ENCODE results near the gene RPTOR.
A peak's percentile ranks its signal among the peaks of the same experiment; 100 is the strongest.

The RPTOR gene

GRCh38 chr17:80667462-80668277, 123.0 kb downstream of the RPTOR start:
- H3K27me3 Mint-ChIP-seq = no peaks in the 10 kb centered on the region
- peaks cover 23 to 35% of the 10 kb centered on the region in 2 donors for H3K36me3 Mint-ChIP-seq
- DNase-seq (no peak), ATAC-seq (replicated peaks) (peak in 1 of 2 donors; percentile 37)
- no peak overlapping the region for H3K27ac Mint-ChIP-seq
- no peak overlapping the region for H3K4me3 Mint-ChIP-seq
- H3K9me3 Mint-ChIP-seq = no peaks in the 10 kb centered on the region
- H3K4me1 Mint-ChIP-seq = peaks cover 47 to 74% of the 10 kb centered on the region in 2 donors

DNA sequence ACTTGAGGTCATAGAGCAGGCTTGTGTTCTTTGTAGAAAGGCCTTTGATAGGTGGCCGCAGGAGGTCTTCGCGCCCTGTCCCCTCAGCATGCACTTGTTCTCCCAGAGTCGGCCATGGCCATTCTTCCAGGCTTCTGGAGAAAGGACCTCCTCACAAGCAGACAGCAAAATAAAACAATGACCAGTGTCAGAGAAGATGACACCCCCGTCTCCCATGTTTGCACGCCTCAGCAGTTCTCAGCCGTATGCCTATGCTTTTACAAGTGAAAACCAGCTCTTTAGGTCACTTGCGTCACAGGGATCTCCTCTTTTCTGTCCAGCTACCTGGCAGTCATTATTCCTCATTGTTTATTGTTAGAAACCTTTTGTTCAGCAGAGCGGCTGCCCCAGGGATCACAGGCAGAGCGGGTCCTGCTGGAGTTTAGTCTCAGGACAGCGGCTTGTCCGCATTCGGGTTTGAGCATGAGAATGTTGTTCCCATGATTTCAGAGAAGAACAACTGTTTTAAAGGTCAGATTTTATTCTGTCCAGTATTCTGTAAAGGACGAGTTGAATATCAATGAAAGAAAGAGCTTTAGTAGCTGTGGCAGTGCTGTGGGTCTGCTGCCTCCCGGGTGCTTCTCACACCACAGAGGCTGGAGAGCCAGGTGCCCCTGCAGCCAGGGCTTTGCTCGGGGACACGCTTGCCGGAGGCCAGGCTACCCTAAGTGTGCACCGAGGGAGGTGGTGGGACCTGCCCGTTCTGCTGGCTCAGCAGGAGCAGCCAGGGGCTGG, 123.9 kb downstream of the RPTOR start:
- ATAC-seq (replicated peaks) = no peak
- no peaks in the 10 kb centered on the region for H3K9me3 Mint-ChIP-seq
- no peak overlapping the region for H3K4me3 Mint-ChIP-seq
- no peaks in the 10 kb centered on the region for H3K27me3 Mint-ChIP-seq
- no peak overlapping the region for H3K27ac Mint-ChIP-seq
- DNase-seq = no peak
- H3K4me1 Mint-ChIP-seq = peaks cover 48 to 75% of the 10 kb centered on the region in 2 donors
- peaks cover 23 to 38% of the 10 kb centered on the region in 2 donors for H3K36me3 Mint-ChIP-seq

DNA sequence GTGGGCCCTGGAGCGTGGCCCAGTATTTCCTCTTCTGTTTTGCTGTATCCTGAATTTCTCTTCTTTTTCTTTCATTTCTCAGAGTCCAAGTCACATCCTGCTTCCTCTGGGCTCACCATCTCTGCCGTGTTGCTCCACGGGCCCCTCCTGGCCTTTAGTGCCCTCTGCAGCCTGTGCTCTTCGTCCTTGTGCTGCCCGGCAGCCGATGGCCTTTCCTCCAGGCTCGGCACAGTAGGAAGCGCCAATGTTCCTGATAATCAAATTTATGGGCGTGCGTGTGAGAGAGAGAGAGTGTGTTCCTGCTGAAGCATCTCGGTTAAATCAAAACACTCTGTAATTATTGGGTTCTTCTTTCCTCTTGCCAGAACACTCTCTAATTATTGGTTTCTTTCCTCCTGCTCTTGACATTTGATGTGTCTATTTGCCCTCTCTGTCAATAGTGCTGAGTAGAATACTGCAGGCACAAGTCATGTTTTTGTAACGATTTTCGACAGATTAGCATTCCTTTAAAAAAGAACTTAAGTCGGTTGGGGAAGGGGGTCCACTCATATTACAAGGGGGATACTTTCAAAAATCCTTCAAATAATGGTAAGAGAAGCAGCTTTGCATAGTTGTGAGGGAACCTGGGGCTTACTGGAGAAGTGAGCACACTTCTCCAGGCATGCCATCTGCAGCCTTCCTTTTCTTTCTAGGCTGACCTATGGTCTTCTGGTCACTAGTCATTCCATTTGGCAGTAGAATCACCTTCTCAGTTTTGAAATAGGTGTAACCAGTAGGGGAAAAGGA, 126.6 kb downstream of the RPTOR start:
- no peak overlapping the region for H3K27ac Mint-ChIP-seq
- H3K36me3 Mint-ChIP-seq = peaks cover 26 to 44% of the 10 kb centered on the region in 2 donors
- no peak for ATAC-seq (replicated peaks)
- no peak for DNase-seq
- no peaks in the 10 kb centered on the region for H3K27me3 Mint-ChIP-seq
- H3K9me3 Mint-ChIP-seq = no peaks in the 10 kb centered on the region
- H3K4me3 Mint-ChIP-seq = no peak overlapping the region
- peaks cover 40 to 66% of the 10 kb centered on the region in 2 donors for H3K4me1 Mint-ChIP-seq

GRCh38 chr17:80671825-80672110, 127.1 kb downstream of the RPTOR start:
- H3K4me3 Mint-ChIP-seq = no peak overlapping the region
- peaks cover 26 to 42% of the 10 kb centered on the region in 2 donors for H3K36me3 Mint-ChIP-seq
- no peaks in the 10 kb centered on the region for H3K9me3 Mint-ChIP-seq
- DNase-seq = no peak
- no peaks in the 10 kb centered on the region for H3K27me3 Mint-ChIP-seq
- peaks cover 39 to 70% of the 10 kb centered on the region in 2 donors for H3K4me1 Mint-ChIP-seq
- ATAC-seq (replicated peaks) = no peak
- H3K27ac Mint-ChIP-seq = no peak overlapping the region

DNA sequence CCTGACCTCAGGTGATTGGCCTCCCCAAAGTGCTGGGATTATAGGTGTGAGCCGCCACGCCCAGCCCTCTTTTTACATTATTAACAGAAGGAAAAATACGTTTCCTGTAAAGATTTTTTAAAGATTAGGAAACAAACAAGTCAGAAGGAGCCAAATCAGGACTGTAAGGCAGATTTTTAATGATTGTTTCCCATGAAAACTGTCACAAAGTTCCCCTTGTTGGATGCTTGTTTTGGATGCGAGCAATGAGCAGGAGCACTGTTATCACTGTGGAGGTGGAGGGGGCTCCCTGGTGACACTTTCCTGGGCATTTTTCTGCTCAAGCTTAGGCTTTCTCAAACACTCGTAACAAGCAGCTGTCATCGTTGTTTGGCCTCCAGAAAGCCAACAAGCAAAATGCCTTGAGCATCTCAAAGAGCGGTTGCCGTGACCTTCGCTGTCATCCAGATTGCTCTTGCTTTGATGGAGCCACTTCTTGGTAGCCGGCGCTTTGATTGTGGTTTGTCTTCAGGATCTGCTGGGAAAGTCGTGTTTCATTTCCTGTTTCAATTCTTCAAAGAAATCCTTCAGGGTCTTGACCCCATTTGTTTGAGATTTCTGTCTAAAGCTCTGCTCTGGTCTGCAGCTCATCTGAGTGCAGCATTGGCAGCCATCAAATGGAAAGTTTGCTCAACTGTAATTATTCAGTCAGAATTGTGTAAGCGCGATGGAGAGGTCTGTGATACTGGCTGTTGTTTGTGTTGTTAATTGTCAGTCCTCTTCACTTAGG, 128.7 kb downstream of the RPTOR start:
- DNase-seq = no peak
- Mint-ChIP-seq H3K9me3 (no peaks in the 10 kb centered on the region), H3K27me3 (no peaks in the 10 kb centered on the region), H3K36me3 (peaks cover 26 to 43% of the 10 kb centered on the region in 2 donors), H3K4me1 (peaks cover 38 to 69% of the 10 kb centered on the region in 2 donors), H3K27ac (no peak overlapping the region), H3K4me3 (no peak overlapping the region)
- ATAC-seq (replicated peaks) = peak in 1 of 2 donors; percentile 42

- Mint-ChIP-seq H3K36me3 (peaks cover 19 to 31% of the 10 kb centered on the region in 2 donors), H3K27me3 (no peaks in the 10 kb centered on the region), H3K4me3 (no peak overlapping the region), H3K4me1 (peaks cover 35 to 69% of the 10 kb centered on the region in 2 donors), H3K9me3 (no peaks in the 10 kb centered on the region), H3K27ac (no peak overlapping the region)
- DNase-seq (no peak), ATAC-seq (replicated peaks) (no peak)
Measured at GRCh38 chr17:80675438-80676095, 130.9 kb downstream of the RPTOR start.

DNA sequence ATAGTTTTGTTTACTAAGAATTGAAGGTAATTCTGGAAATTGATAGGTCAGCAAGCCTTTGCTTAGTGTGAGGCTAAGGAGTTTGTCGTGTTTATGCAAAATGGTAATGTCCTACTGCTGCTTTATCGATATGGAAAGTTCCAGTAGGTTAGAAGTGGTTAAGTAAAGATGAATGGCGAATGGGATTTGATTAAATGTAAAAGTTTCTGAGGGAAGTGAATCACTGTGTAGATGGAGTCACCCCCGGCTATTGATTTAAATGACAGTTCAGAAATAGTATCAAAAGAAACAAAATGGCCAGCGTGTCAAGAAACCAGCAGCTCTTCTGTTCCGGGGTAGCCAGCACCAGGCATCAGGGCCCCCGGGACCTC, 131.4 kb downstream of the RPTOR start:
- Mint-ChIP-seq H3K4me3 (no peak overlapping the region), H3K4me1 (peaks cover 32 to 64% of the 10 kb centered on the region in 2 donors), H3K27ac (no peak overlapping the region), H3K36me3 (peaks cover 15 to 26% of the 10 kb centered on the region in 2 donors), H3K27me3 (no peaks in the 10 kb centered on the region), H3K9me3 (no peaks in the 10 kb centered on the region)
- ATAC-seq (replicated peaks) = no peak
- DNase-seq = no peak

DNA sequence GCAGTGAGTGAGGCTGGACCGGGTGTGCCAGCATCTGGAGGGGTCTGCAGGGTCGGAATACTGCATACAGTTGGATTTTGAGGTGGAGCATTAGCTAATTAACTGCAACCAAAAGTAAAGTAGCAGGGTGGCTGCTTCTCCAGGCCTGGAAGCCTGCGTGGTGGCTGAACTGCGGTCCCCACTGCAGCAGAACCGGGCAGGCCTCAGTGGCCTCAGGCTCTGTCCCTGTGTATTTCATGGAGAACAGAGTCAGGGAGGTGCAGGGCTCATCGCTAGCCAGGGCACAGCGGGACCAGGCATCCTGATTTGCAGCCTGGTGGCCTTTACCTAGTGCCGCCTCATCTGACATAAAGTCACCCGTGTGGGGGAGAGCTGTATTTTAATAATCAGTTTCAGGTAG, 131.9 kb downstream of the RPTOR start:
- Mint-ChIP-seq H3K4me1 (peaks cover 30 to 60% of the 10 kb centered on the region in 2 donors), H3K27ac (no peak overlapping the region), H3K27me3 (no peaks in the 10 kb centered on the region), H3K9me3 (no peaks in the 10 kb centered on the region), H3K4me3 (no peak overlapping the region), H3K36me3 (peaks cover 10 to 22% of the 10 kb centered on the region in 2 donors)
- ATAC-seq (replicated peaks) = no peak
- DNase-seq = no peak

GRCh38 chr17:80677214-80677756, 132.6 kb downstream of the RPTOR start:
- DNase-seq = no peak
- peaks cover 6 to 22% of the 10 kb centered on the region in 2 donors for H3K36me3 Mint-ChIP-seq
- H3K27me3 Mint-ChIP-seq = no peaks in the 10 kb centered on the region
- no peak overlapping the region for H3K4me3 Mint-ChIP-seq
- H3K27ac Mint-ChIP-seq = no peak overlapping the region
- H3K9me3 Mint-ChIP-seq = no peaks in the 10 kb centered on the region
- no peak for ATAC-seq (replicated peaks)
- peaks cover 31 to 60% of the 10 kb centered on the region in 2 donors for H3K4me1 Mint-ChIP-seq

GRCh38 chr17:80679816-80680215, 135.2 kb downstream of the RPTOR start:
- Mint-ChIP-seq H3K27me3 (no peaks in the 10 kb centered on the region), H3K9me3 (no peaks in the 10 kb centered on the region), H3K4me3 (no peak overlapping the region), H3K4me1 (peaks cover 26 to 45% of the 10 kb centered on the region in 2 donors), H3K36me3 (peaks cover 11 to 30% of the 10 kb centered on the region in 2 donors), H3K27ac (peak overlapping the region; percentile 63)
- ATAC-seq (replicated peaks) (no peak), DNase-seq (no peak)

DNA sequence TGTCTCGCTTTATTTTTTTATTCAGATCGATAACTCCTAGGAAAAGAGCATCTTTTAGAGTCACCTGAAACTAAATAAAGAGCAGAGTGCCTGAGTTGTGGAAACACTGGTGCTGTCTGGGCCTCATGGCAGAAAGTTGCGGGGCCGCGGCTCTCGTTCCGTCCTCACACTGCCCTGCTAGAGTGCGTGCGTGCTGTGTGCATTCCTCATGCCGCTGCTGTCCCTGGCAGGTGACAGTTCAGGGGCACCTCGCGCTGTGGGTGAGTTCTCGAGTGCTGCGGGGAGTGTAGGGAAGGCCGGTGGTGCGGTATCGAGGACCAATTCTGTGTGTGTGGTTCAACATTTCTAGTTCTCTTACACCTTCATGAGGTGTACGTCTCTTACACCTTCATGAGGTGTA, 136.6 kb downstream of the RPTOR start:
- ATAC-seq (replicated peaks) = no peak
- peaks cover 10 to 30% of the 10 kb centered on the region in 2 donors for H3K36me3 Mint-ChIP-seq
- no peak for DNase-seq

DNA sequence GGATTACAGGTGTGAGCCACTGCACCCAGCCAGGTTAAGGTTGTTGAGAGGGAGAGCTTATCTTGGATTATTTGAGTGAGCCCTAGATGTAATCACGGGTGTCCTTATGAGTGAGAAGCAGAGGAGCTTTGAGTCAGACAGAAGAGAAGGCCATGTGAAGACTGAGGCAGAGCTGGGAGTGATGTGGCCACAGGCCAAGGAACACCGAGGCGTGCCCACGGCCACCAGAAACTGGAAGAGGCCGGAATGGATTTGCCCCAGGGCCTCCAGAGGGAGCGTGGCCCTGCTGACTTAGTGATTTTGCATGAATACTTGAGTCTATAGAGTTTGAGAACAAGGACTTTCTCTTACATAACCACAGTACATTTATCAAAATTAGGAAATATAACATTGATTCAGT, 137.7 kb downstream of the RPTOR start:
- no peak overlapping the region for H3K27ac Mint-ChIP-seq
- H3K9me3 Mint-ChIP-seq = peaks cover 0 to 3% of the 10 kb centered on the region in 2 donors
- H3K4me3 Mint-ChIP-seq = no peak overlapping the region
- peaks cover 16 to 37% of the 10 kb centered on the region in 2 donors for H3K36me3 Mint-ChIP-seq
- no peak for ATAC-seq (replicated peaks)
- peaks cover 28 to 39% of the 10 kb centered on the region in 2 donors for H3K4me1 Mint-ChIP-seq
- no peak for DNase-seq
- H3K27me3 Mint-ChIP-seq = no peaks in the 10 kb centered on the region

More for the DNA sequence above, 136.6 kb downstream of the RPTOR start:
- H3K4me3 Mint-ChIP-seq = no peak overlapping the region
- no peaks in the 10 kb centered on the region for H3K9me3 Mint-ChIP-seq
- no peak overlapping the region for H3K27ac Mint-ChIP-seq
- H3K27me3 Mint-ChIP-seq = no peaks in the 10 kb centered on the region
- H3K4me1 Mint-ChIP-seq = peaks cover 26 to 45% of the 10 kb centered on the region in 2 donors

- no peak overlapping the region for H3K4me3 Mint-ChIP-seq
- no peaks in the 10 kb centered on the region for H3K27me3 Mint-ChIP-seq
- no peak overlapping the region for H3K27ac Mint-ChIP-seq
- DNase-seq (no peak), ATAC-seq (replicated peaks) (no peak)
- H3K36me3 Mint-ChIP-seq = peaks cover 21 to 37% of the 10 kb centered on the region in 2 donors
- H3K4me1 Mint-ChIP-seq = peaks cover 19 to 27% of the 10 kb centered on the region in 2 donors
- peaks cover 1 to 7% of the 10 kb centered on the region in 2 donors for H3K9me3 Mint-ChIP-seq
Measured at GRCh38 chr17:80683625-80684104, 139.0 kb downstream of the RPTOR start.

All from stimulated activated naive B cell treated with anti-CD40 and anti-IgM and Interleukin-4, amounts not matched to agents 10 μg/mL and 1 μg/mL and 100 μg/mL, for 72 hours (primary cell).